ENCODE measurements around the gene EXOSC10.

DNA sequence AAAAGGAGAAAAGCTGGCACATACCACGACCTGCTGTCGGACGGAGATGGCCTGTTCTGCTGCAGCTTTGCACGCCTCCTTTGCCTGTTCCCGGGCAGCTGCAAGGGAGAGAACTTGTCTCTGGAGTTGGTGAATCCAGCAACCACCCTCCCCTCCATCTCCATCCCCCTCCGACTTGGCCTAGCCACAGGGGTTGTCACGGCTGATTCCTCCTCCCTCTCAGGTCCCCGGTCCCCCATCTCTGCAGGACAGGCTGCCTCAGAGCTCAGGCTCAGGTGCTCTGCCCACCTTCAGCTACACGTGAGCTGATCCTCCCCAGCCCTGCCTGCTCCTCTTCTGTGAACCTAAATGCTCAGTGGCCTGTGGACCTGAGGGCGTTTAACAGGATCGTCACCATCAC is 28.8 kb downstream of the EXOSC10 start:
- TF ChIP-seq, protein P1, sequence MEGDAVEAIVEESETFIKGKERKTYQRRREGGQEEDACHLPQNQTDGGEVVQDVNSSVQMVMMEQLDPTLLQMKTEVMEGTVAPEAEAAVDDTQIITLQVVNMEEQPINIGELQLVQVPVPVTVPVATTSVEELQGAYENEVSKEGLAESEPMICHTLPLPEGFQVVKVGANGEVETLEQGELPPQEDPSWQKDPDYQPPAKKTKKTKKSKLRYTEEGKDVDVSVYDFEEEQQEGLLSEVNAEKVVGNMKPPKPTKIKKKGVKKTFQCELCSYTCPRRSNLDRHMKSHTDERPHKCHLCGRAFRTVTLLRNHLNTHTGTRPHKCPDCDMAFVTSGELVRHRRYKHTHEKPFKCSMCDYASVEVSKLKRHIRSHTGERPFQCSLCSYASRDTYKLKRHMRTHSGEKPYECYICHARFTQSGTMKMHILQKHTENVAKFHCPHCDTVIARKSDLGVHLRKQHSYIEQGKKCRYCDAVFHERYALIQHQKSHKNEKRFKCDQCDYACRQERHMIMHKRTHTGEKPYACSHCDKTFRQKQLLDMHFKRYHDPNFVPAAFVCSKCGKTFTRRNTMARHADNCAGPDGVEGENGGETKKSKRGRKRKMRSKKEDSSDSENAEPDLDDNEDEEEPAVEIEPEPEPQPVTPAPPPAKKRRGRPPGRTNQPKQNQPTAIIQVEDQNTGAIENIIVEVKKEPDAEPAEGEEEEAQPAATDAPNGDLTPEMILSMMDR (IDR thresholded peaks at IDR 0.05): no peak
- no peak for TF ChIP-seq POLR2A (IDR thresholded peaks at IDR 0.05)
